K562 (cell line): ENCODE results near the gene HAGHL. TPM values are rescaled to one million over a fixed set of nuclear protein-coding genes. Genes with fewer than 3 reads are reported as not detected.
A peak's percentile ranks its signal among the peaks of the same experiment; 100 is the strongest.

Source experiments
- CHD4 ChIP-seq: fragments of 200-600 bp; sonication (generic); IDR thresholded peaks from 3 replicates; pipeline ENCODE4 v1.6.1; 2012; ENCODE audit warnings: low read depth, mild to moderate bottlenecking, mixed read lengths, low read length, inconsistent platforms; ENCODE audit not compliant: insufficient read depth, insufficient replicate concordance, poor library complexity, severe bottlenecking
- FOXA3 ChIP-seq, 2 experiments: fragments of 450-650 bp in 1 of 2; sonication (generic) in 1 of 2; formaldehyde crosslinking; IDR thresholded peaks in 1 of 2; conservative IDR thresholded peaks in 1 of 2; 2 replicates each; pipeline versions ENCODE4 v1.4.0 to v1.8.0; 2020 to 2022; ENCODE audit warnings: mild to moderate bottlenecking in 2 of 2, missing genetic modification reagents in 1 of 2
- FOXJ3 ChIP-seq: sonication (generic); formaldehyde crosslinking; IDR thresholded peaks from 2 replicates; pipeline ENCODE4 v1.4.0; 2020; ENCODE audit warnings: mild to moderate bottlenecking, missing genetic modification reagents
- PCBP1 ChIP-seq: fragments of 200-400 bp; formaldehyde crosslinking; IDR thresholded peaks from 2 replicates; pipeline ENCODE4 v1.6.1; 2018; ENCODE audit warnings: mild to moderate bottlenecking, low read depth, low read length; ENCODE audit not compliant: poor library complexity, severe bottlenecking
- PRMT5 ChIP-seq: sonication (generic); formaldehyde crosslinking; IDR thresholded peaks from 2 replicates; pipeline ENCODE4 v1.5.0; 2020; ENCODE audit warnings: missing genetic modification reagents
- TRIM28 ChIP-seq: fragments of 450-650 bp; IDR thresholded peaks from 2 replicates; pipeline ENCODE4 v1.6.1; 2017
- YY1 ChIP-seq, 3 experiments: IDR thresholded peaks; 2 replicates each; pipeline ENCODE4 v1.6.1; 2011; ENCODE audit warnings: low read length in 2 of 3, mild to moderate bottlenecking in 2 of 3, moderate library complexity in 2 of 3, borderline replicate concordance in 1 of 3, control low read depth in 1 of 3, low read depth in 1 of 3; ENCODE audit not compliant: insufficient read depth in 3 of 3, insufficient replicate concordance in 2 of 3, control insufficient read depth in 1 of 3, insufficient read length in 1 of 3; ENCODE audit errors: extremely low read depth in 1 of 3
- ZSCAN29 ChIP-seq: fragments of 450-650 bp; IDR thresholded peaks from 2 replicates; pipeline ENCODE4 v1.6.1; 2017
- polyA plus RNA-seq, 8 experiments: library from polyadenylated mRNA; depleted of rRNA in 4 of 8; stranded (reverse) in 5 of 8; unstranded in 3 of 8; fragments of >200 nt; fragmentation: Nextera tagmentation in 2 of 8; fragmentation: Illumina TruSeq in 1 of 8; extraction: Ambion mirVana in 2 of 8; extraction: Trizol in 1 of 8; gene quantifications; 2 replicates each; pipeline versions ENCODE4 v1.2.1 to v1.2.3, GENCODE V29; 2011 to 2014; ENCODE audit warnings: inconsistent platforms in 1 of 8, missing spikeins in 1 of 8
- total RNA-seq, 7 experiments: library from RNA; depleted of rRNA in 6 of 7; stranded (reverse); fragments of >200 nt in 6 of 7; fragmentation: Illumina TruSeq in 2 of 7; extraction: Trizol in 2 of 7; gene quantifications; 2 replicates each; pipeline versions ENCODE4 v1.2.1 to v1.2.3, GENCODE V29; 2011 to 2021; ENCODE audit warnings: low replicate concordance in 1 of 7
- TF ChIP-seq, protein P1 (sequence below): fragments of 450-650 bp; IDR thresholded peaks from 2 replicates; pipeline ENCODE4 v1.7.0; 2016; ENCODE audit warnings: borderline replicate concordance
- TF ChIP-seq, protein P2 (sequence below): IDR thresholded peaks from 2 replicates; pipeline ENCODE4 v1.6.1; 2016; ENCODE audit warnings: missing genetic modification characterization, missing compliant biosample characterization
- TF ChIP-seq, protein P3 (sequence below): sonication (generic); formaldehyde crosslinking; IDR thresholded peaks from 2 replicates; pipeline ENCODE4 v1.8.0; 2022; ENCODE audit warnings: missing genetic modification reagents, mild to moderate bottlenecking, moderate library complexity, borderline replicate concordance
- TF ChIP-seq, protein P4 (sequence below): sonication (generic); formaldehyde crosslinking; IDR thresholded peaks from 2 replicates; pipeline ENCODE4 v1.8.1; 2023; ENCODE audit warnings: mild to moderate bottlenecking, missing genetic modification reagents
- TF ChIP-seq, protein P5 (sequence below): fragments of 250-450 bp; sonication (Bioruptor Pico); IDR thresholded peaks from 2 replicates; pipeline ENCODE4 v1.8.0; 2021; ENCODE audit warnings: mild to moderate bottlenecking, moderate library complexity
- TF ChIP-seq, protein P6 (sequence below): sonication (generic); formaldehyde crosslinking; IDR thresholded peaks from 2 replicates; pipeline ENCODE4 v1.8.1; 2022; ENCODE audit warnings: missing genetic modification reagents

Gene HAGHL
- total and polyA plus RNA-seq, 9 of the 15 experiments (the other 6 are each of a cell fraction or from before 2014, with no cell fraction given), result 0.31 to 83.4 (median 20.7) TPM

DNA sequence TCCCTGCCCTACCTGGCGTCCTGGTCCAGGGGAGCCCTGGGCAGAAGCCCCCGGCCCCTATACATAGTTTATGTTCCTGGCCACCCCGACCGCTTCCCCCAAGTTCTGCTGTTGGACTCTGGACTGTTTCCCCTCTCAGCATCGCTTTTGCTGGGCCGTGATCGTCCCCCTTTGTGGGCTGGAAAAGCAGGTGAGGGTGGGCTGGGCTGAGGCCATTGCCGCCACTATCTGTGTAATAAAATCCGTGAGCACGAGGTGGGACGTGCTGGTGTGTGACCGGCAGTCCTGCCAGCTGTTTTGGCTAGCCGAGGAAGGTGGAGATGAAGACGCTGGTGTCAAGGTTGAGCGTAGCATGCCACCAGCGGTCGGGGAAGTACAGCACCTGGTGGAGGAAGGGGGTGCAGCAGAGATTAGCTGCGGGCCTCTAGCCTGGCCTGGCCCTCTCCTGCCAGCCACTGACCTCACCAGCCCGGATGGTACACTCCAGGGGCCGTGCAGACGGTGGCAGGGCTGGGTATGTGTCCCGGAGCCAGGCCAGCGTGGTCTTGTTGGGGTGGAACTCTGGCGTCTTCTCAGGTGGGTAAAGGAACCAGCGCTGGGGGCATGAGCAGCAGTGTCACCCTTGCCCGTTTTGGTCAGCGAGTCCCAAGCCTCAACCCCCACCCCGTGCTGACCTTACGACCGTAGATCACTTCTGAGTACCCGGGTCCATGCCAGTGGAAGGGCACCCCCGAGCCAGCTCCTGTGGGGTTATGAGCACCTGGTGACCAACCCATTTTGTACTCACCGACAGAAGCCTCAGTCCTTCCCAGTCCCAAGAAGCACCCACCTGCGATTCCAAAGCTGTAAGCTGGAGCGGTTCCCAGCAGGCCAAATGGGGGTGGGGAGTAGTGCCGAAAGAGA lies 44.2 kb upstream of the HAGHL start (continued):
- TF ChIP-seq, protein P1, sequence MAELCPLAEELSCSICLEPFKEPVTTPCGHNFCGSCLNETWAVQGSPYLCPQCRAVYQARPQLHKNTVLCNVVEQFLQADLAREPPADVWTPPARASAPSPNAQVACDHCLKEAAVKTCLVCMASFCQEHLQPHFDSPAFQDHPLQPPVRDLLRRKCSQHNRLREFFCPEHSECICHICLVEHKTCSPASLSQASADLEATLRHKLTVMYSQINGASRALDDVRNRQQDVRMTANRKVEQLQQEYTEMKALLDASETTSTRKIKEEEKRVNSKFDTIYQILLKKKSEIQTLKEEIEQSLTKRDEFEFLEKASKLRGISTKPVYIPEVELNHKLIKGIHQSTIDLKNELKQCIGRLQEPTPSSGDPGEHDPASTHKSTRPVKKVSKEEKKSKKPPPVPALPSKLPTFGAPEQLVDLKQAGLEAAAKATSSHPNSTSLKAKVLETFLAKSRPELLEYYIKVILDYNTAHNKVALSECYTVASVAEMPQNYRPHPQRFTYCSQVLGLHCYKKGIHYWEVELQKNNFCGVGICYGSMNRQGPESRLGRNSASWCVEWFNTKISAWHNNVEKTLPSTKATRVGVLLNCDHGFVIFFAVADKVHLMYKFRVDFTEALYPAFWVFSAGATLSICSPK, result no peak
- no peak for TF ChIP-seq CHD4
- TF ChIP-seq PRMT5 (CRISPR knock-in tag), result no peak
- TF ChIP-seq, protein P2, sequence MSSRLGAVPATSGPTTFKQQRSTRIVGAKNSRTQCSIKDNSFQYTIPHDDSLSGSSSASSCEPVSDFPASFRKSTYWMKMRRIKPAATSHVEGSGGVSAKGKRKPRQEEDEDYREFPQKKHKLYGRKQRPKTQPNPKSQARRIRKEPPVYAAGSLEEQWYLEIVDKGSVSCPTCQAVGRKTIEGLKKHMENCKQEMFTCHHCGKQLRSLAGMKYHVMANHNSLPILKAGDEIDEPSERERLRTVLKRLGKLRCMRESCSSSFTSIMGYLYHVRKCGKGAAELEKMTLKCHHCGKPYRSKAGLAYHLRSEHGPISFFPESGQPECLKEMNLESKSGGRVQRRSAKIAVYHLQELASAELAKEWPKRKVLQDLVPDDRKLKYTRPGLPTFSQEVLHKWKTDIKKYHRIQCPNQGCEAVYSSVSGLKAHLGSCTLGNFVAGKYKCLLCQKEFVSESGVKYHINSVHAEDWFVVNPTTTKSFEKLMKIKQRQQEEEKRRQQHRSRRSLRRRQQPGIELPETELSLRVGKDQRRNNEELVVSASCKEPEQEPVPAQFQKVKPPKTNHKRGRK (tag), result no peak
- TF ChIP-seq PCBP1, result peak; percentile 50
- TF ChIP-seq, protein P3, sequence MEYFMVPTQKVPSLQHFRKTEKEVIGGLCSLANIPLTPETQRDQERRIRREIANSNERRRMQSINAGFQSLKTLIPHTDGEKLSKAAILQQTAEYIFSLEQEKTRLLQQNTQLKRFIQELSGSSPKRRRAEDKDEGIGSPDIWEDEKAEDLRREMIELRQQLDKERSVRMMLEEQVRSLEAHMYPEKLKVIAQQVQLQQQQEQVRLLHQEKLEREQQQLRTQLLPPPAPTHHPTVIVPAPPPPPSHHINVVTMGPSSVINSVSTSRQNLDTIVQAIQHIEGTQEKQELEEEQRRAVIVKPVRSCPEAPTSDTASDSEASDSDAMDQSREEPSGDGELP (CRISPR knock-in tag), result peak; percentile 38; the same call in 1 of the 2 replicates
- TF ChIP-seq TRIM28, result no peak
- TF ChIP-seq, protein P4, sequence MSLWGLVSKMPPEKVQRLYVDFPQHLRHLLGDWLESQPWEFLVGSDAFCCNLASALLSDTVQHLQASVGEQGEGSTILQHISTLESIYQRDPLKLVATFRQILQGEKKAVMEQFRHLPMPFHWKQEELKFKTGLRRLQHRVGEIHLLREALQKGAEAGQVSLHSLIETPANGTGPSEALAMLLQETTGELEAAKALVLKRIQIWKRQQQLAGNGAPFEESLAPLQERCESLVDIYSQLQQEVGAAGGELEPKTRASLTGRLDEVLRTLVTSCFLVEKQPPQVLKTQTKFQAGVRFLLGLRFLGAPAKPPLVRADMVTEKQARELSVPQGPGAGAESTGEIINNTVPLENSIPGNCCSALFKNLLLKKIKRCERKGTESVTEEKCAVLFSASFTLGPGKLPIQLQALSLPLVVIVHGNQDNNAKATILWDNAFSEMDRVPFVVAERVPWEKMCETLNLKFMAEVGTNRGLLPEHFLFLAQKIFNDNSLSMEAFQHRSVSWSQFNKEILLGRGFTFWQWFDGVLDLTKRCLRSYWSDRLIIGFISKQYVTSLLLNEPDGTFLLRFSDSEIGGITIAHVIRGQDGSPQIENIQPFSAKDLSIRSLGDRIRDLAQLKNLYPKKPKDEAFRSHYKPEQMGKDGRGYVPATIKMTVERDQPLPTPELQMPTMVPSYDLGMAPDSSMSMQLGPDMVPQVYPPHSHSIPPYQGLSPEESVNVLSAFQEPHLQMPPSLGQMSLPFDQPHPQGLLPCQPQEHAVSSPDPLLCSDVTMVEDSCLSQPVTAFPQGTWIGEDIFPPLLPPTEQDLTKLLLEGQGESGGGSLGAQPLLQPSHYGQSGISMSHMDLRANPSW (CRISPR knock-in tag), result no peak
- TF ChIP-seq FOXA3 (CRISPR knock-in tag; conservative IDR thresholded peaks at IDR 0.05 in 1 of 2, IDR thresholded peaks at IDR 0.05 in 1 of 2), result no peak
- no peak for TF ChIP-seq YY1 (IDR thresholded peaks at IDR 0.05; ENCODE audit: borderline replicate concordance in 1 of 3, control insufficient read depth in 1 of 3, extremely low read depth in 1 of 3, insufficient read depth in 3 of 3, insufficient read length in 1 of 3, insufficient replicate concordance in 2 of 3, low read depth in 1 of 3, low read length in 2 of 3)
- TF ChIP-seq ZSCAN29, result no peak
- TF ChIP-seq FOXJ3, result no peak
- TF ChIP-seq, protein P5, sequence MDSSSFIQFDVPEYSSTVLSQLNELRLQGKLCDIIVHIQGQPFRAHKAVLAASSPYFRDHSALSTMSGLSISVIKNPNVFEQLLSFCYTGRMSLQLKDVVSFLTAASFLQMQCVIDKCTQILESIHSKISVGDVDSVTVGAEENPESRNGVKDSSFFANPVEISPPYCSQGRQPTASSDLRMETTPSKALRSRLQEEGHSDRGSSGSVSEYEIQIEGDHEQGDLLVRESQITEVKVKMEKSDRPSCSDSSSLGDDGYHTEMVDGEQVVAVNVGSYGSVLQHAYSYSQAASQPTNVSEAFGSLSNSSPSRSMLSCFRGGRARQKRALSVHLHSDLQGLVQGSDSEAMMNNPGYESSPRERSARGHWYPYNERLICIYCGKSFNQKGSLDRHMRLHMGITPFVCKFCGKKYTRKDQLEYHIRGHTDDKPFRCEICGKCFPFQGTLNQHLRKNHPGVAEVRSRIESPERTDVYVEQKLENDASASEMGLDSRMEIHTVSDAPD, result no peak
- TF ChIP-seq, protein P6, sequence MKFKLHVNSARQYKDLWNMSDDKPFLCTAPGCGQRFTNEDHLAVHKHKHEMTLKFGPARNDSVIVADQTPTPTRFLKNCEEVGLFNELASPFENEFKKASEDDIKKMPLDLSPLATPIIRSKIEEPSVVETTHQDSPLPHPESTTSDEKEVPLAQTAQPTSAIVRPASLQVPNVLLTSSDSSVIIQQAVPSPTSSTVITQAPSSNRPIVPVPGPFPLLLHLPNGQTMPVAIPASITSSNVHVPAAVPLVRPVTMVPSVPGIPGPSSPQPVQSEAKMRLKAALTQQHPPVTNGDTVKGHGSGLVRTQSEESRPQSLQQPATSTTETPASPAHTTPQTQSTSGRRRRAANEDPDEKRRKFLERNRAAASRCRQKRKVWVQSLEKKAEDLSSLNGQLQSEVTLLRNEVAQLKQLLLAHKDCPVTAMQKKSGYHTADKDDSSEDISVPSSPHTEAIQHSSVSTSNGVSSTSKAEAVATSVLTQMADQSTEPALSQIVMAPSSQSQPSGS (CRISPR knock-in tag), result no peak
